Renal pelvis (tissue), 4 donors: Measurements from ENCODE around the gene STK32B. TPM values are rescaled to one million over a fixed set of nuclear protein-coding genes. Genes with fewer than 3 reads are reported as not detected.
"Not testable (repeated sequence)": the region's sequence is repeated elsewhere in the genome, so short reads cannot be mapped to it uniquely, and the experiment has no call there.

Experiments used
- DNase-seq: peaks from one replicate; pipeline ENCODE4 v3.0.0-alpha.2; 2013
- polyA plus RNA-seq, 3 donors: library from polyadenylated mRNA; unstranded; fragments of 120-200 nt; gene quantifications; one replicate each; pipeline ENCODE4 v1.2.1, GENCODE V29; 2013; ENCODE audit not compliant: insufficient read length in 3 of 3

Gene STK32B
- polyA plus RNA-seq, 3 donors: 7.2 to 10.6 (median 8.4) TPM

GRCh38 chr4:5435201-5435600, 383.9 kb downstream of the STK32B start:
- DNase-seq: no peak

- DNase-seq: no peak
These were observed 384.5 kb downstream of the STK32B start for GRCh38 chr4:5435823-5436222.

GRCh38 chr4:5443976-5444802, 392.9 kb downstream of the STK32B start:
- not testable (repeated sequence) for DNase-seq

- no peak for DNase-seq
These were observed 393.7 kb downstream of the STK32B start for GRCh38 chr4:5444918-5445517.

- no peak for DNase-seq
These were observed 395.4 kb downstream of the STK32B start for GRCh38 chr4:5446595-5447226.

GRCh38 chr4:5447755-5448154, 396.5 kb downstream of the STK32B start:
- no peak for DNase-seq

GRCh38 chr4:5448221-5448620, 396.9 kb downstream of the STK32B start:
- no peak for DNase-seq

- no peak for DNase-seq
These were observed 400.0 kb downstream of the STK32B start for GRCh38 chr4:5451243-5451642.

GRCh38 chr4:5452156-5452555, 400.9 kb downstream of the STK32B start:
- no peak for DNase-seq

- no peak for DNase-seq
These were observed 403.8 kb downstream of the STK32B start for GRCh38 chr4:5455003-5455585.

GRCh38 chr4:5456296-5456845, 405.1 kb downstream of the STK32B start:
- no peak for DNase-seq

- DNase-seq: no peak
These were observed 407.4 kb downstream of the STK32B start for GRCh38 chr4:5458676-5459075.

- DNase-seq: no peak
These were observed 408.0 kb downstream of the STK32B start for GRCh38 chr4:5459236-5459635.

GRCh38 chr4:5460106-5460801, 409.0 kb downstream of the STK32B start:
- no peak for DNase-seq

- no peak for DNase-seq
These were observed 410.2 kb downstream of the STK32B start for GRCh38 chr4:5461477-5461876.

- DNase-seq: no peak
These were observed 411.1 kb downstream of the STK32B start for GRCh38 chr4:5462254-5462835.

- no peak for DNase-seq
These were observed 411.6 kb downstream of the STK32B start for GRCh38 chr4:5462896-5463295.

GRCh38 chr4:5463361-5463760, 412.1 kb downstream of the STK32B start:
- no peak for DNase-seq

- no peak for DNase-seq
These were observed 412.8 kb downstream of the STK32B start for GRCh38 chr4:5463936-5464650.

GRCh38 chr4:5465529-5465928, 414.2 kb downstream of the STK32B start:
- no peak for DNase-seq

GRCh38 chr4:5465956-5466355, 414.7 kb downstream of the STK32B start:
- DNase-seq: no peak
